GM19463 (cell line): Measurements from ENCODE around the gene GRM7.
A peak's percentile ranks its signal among the peaks of the same experiment; 100 is the strongest.

Experiments used
- ATAC-seq: cut with Tn5 transposase; IDR thresholded peaks from one replicate; pipeline ENCODE4 v1.9.1; 2021; ENCODE audit warnings: mild to moderate bottlenecking, moderate library complexity; ENCODE audit not compliant: unreplicated experiment

The GRM7 gene

DNA sequence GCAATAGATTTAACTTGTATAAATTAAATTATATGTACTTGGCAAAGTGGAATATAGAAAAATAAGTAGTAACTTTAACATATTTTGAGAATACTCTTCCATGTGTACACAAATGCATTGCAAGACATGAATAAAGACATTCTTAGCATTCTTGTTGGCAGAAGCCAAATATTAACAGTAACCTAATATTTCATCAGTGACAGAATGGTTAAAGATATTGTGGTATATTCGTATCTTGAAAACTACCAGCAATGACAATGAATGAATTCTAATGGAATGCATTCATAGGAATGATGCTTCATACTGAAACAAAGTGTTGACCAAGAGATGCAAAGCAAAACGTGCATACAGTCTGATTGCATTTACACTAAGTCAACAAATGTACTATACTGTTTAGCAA is 524.7 kb downstream of the GRM7 start:
- ATAC-seq: no peak

DNA sequence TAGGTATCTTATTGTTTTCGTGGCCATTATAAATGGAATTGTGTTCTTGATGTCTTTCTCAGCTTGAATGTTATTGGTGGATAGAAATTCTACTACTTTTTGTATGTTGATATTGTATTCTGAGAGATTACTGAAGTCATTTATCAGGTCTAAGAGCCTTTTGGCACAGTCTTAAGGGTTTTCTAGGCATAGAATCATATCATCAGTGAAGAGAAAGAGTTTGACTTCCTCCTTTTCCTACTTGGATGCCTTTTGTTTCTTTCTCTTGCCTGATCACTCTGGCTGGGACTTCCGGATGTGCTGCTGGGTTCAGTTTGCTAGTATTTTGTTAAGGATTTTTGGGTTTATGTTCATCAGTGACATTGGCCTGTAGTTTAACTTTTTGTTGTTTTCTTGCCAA is 527.1 kb downstream of the GRM7 start:
- ATAC-seq: no peak

DNA sequence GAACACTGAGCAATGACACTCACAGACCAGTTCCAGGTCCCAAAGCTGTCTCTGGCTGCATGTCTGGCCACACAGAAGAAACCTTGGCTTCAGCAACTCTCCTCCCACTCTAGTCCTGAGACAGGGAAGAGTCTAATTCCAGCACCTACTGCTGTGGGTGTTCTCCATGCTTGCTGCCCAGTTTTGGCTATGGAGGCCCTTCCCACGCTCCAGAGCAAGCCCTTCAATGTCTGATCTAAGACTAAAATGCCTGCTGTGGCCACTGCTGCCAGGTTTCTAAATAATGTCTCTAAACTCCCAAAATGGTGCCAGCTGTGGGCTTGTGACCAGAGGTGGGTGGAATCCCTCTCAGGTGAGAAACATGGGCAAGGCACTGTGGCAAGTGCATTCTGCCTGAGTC is 531.3 kb downstream of the GRM7 start:
- no peak for ATAC-seq

- ATAC-seq: peak; percentile 65
Observed at GRCh38 chr3:7393944-7394605, 533.2 kb downstream of the GRM7 start.

GRCh38 chr3:7396534-7396933 is 535.6 kb downstream of the GRM7 start:
- no peak for ATAC-seq

- ATAC-seq: no peak
Observed at GRCh38 chr3:7397097-7397496, 536.2 kb downstream of the GRM7 start.

DNA sequence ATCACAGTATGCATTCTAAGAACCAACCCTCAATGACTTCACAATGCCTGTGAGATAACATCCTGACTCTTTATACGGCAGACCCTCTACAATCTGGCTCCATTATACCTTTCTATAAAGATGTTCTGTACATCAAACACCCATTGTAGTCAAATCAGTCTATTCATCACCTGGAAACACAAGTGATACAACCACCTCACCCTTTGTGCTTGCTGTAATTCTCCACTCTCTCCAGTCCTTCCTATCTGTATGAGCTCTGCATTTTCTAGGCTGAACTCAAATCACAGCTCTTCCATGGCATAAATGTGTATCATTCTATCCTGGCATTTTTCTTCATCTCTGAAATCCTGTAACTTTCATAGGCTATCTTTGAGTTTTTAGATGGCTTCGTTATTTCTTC is 539.4 kb downstream of the GRM7 start:
- ATAC-seq: no peak

GRCh38 chr3:7401418-7401817 is 540.5 kb downstream of the GRM7 start:
- ATAC-seq: no peak

DNA sequence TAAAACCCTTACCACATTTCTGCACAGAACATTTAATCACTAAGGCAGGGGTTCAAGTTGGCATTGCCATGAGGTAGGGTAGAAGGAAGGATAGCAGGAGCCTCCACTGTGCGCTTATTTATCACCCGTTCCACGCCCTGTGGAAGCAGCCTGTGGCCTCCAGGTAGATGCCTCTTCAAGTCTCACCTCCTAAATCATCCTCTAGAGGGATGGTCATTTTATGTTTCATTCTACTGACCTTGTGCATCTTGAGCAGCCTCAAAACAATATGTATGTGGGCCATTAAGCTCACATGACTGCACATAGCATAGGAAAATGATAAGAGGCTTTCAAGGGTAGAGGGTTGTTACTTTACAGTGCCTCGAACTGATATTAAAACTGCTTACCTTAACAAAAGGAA is 546.2 kb downstream of the GRM7 start:
- ATAC-seq: no peak

DNA sequence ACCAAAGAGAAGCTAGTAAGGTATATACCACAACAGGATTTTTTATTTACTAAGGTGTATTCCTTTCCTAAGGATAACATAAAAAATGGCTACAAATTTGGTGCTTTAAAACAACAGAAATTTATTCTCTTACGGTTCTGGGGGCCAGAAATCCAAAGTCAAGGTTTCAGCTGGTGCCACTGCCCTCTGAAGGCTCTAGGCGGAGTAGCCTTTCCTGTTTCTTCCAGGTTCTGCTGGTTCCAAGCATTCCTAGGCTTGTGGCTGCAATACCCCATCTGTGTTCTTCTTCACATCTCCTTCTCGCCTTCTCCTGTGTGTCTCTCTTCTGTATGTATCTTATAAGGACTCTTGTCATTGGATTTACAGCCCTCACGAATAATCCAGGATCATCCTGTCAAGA is 549.9 kb downstream of the GRM7 start:
- ATAC-seq: no peak

DNA sequence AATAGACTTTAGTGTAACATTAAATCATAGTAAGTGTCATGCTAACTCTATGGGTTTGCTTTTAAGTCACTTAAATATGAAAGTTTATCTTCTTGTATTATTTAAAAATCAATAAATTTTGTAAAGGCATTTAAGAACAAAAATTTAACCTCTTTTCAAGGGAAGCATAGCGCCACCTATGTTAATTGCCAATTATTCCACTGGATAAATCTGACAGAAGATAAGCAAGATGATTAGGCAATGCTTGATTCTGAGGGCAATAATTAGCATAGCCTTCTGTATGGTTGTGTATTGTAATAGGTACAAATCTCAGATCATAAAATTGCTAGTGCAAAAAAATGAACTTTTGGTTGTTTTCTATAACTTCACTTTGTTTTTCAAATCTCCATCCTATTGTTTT is 560.1 kb downstream of the GRM7 start:
- no peak for ATAC-seq

DNA sequence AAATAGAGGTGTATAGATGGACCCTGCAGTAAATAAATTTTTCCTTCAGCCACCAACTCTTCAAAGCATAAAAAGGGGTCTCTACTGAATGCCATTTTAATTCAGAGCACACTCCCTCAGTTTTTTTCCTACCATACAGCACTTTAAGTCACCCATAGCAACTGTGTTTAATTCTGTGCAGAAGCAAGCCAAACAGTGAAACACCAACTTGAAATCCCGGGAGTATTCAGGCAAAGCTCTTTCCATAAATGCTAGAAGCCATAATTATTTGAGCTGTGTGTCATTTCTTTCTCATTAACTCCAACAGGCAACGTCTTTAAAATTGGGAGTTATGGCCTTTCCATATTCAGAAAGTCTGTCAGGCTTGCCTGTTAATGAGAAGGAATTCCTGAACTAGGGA is 562.1 kb downstream of the GRM7 start:
- no peak for ATAC-seq

DNA sequence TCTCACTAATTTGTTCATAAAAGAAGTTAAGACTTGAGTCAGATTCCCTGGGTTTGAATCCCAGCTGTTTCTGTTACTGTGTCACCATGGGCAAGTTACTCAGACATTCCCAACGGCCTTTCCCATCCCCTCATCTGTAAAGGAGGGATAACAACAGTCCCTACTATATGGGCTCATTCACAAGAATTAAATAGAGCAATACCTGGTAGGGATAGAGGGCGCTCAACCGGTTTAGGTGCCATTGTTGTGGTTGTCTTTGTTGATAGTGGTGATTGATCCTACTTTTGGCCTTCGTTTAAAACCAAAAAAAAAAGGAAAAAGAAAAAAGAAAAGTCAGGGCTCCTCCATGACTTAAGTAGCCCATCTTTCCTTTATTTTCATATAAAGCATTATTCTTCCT is 563.1 kb downstream of the GRM7 start:
- ATAC-seq: no peak

DNA sequence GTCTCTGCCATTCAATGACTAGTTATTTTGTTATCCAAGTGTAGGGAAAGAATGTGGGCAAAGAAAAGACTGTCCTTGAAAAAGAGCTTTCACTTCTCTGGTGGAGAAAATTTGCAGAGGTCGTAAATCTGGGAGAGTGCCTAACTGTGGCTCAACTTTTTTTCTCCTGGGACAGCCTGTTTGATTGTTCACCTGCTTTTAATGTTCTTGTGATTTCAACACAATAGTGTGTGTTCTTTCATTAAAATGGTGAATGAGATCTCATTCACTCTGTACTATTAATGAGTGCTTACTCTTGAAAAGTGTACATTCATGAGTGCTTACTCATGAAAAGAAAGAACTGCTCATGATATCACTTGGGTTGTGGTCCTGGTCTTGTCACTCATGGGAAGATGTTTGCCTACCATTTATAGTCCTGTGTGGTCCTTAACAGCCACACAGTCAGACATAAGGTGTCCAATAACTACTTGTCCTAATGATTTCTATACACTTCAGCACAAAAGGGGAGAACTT is 567.3 kb downstream of the GRM7 start:
- ATAC-seq: no peak

DNA sequence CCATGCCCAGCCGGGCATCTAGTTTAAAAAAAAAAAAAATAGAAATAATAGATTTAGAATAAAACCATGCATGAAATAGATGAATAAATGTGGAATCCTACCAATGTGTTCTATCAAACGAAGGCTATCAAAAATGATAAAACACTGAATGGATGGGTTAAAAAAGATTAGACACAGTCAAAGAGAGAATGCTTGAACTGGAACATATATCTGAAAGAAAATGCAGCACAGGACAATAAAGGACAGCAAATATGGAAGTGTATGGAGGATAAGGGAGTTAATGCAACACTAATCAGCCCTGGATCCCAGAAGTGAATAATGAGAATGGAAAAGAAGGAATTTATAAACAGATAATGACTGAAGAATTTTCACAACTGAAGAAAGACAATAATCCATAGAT is 571.7 kb downstream of the GRM7 start:
- no peak for ATAC-seq

DNA sequence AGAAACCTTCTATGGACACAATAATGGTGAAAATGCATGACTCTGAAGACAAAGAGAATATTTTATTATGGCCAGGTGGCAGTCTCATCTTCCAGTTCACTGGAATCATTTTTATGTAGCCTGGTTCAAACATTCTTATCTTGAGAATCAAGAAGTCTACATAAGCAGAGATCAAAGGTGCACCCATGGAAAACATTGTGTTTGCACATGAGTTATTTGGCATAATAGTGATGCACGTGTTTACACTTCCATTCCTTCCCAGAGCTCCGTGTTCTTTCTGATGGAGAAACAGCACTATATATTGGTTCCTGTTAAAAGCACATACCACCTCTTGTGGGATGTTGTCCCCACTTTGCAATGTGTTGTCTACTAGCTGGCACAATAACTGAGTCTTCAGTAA is 572.2 kb downstream of the GRM7 start:
- ATAC-seq: no peak

DNA sequence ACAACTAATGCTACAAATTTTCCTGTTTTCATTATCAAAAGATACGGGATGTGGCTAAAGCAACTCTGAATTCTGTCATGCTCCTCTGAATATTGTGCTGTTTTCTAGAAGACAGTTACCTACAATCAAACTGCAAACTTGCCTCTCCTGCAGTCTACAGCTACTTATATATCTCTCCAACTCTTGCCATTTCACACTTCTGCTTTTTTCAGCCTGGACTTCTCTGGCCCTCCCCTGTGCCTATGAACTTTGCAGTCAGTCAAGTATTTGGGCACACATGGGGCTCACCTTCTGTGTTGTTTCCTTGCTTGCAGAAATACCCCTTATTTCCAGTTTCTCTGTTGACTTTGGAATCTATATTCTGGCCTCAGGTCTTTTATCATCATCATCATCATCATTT is 575.6 kb downstream of the GRM7 start:
- ATAC-seq: no peak

GRCh38 chr3:7437231-7437630 is 576.3 kb downstream of the GRM7 start:
- no peak for ATAC-seq

- no peak for ATAC-seq
Observed at GRCh38 chr3:7439101-7439680, 578.3 kb downstream of the GRM7 start.

DNA sequence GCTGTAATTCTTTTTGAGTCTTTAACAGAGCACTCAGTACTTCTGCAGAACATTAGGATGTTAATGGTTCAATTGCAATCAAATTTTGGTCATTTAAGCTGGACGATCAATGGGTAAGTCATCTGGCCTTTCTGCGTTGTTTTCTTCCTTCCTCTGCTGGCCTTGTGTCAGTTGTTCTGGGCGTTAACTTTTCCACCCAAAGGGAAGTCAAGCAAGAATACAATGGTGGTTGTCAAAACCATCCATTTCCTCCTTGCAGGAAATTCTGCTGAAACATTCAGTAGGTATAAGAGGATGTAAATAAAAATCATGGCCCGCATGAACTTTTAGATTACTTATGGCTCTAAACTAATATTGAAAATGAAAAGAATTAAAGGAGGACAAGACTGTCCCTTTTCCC is 584.0 kb downstream of the GRM7 start:
- no peak for ATAC-seq

GRCh38 chr3:7445331-7445730 is 584.4 kb downstream of the GRM7 start:
- ATAC-seq: no peak

- ATAC-seq: peak; percentile 99
Observed at GRCh38 chr3:7447197-7447769, 586.4 kb downstream of the GRM7 start.

DNA sequence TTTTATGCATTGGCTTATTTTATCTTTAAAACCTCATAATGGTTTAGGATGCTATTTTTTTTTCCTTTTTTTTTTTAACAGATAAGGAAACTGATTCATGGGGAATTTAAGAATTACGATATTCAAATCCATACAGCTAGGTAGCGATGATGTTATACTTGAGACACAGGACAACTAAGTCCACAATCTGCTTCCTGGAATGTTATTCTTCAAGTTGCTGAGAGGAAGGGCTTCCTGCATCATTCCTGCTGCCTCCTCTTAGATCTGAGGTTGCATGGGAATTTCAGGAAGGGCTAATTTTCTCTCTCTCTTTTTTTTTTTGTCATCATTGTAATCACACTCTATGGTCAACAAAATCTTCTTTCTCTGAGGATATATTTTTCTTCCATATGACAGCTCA is 595.5 kb downstream of the GRM7 start:
- no peak for ATAC-seq
